ENCODE data around the gene REN.

The REN gene

GRCh38 chr1:204166219-204166618, at the start of gene REN:
Gene REN, minus strand, starts transcription at chr1:204166337. Its CDS starts 44 bp downstream, at chr1:204166293.
- DNase-seq, result no peak

GRCh38 chr1:204213668-204214662, 47.8 kb upstream of the REN start, which contains the start of gene GOLT1A:
Gene GOLT1A, minus strand, starts transcription at chr1:204213988. Its CDS starts 82 bp downstream, at chr1:204213906.
- peak; percentile 44 for DNase-seq

GRCh38 chr1:204212715-204213114, 46.6 kb upstream of the REN start:
- no peak for DNase-seq

- no peak for DNase-seq
These were observed 44.9 kb upstream of the REN start for GRCh38 chr1:204211046-204211445.

- peak; percentile 81 for DNase-seq
These were observed 41.0 kb upstream of the REN start for GRCh38 chr1:204207136-204207616.

- no peak for DNase-seq
These were observed 40.0 kb upstream of the REN start for GRCh38 chr1:204206121-204206520.

GRCh38 chr1:204205486-204205885, 39.3 kb upstream of the REN start:
- DNase-seq, result no peak

- DNase-seq, result no peak
These were observed 38.8 kb upstream of the REN start for GRCh38 chr1:204204944-204205343.

GRCh38 chr1:204203206-204203767, 37.1 kb upstream of the REN start:
- DNase-seq, result no peak

- DNase-seq, result no peak
These were observed 36.3 kb upstream of the REN start for GRCh38 chr1:204202481-204202880.

- no peak for DNase-seq
These were observed 35.4 kb upstream of the REN start for GRCh38 chr1:204201348-204202040.

GRCh38 chr1:204199579-204199978, 33.4 kb upstream of the REN start:
- no peak for DNase-seq

- DNase-seq, result no peak
These were observed 32.5 kb upstream of the REN start for GRCh38 chr1:204198348-204199340.

GRCh38 chr1:204197068-204197467, 30.9 kb upstream of the REN start:
- no peak for DNase-seq

- DNase-seq, result no peak
These were observed 30.1 kb upstream of the REN start, which contains the start of gene KISS1 for GRCh38 chr1:204196068-204196795. Gene KISS1, minus strand, starts transcription at chr1:204196491. Its CDS starts 3,615 bp downstream, at chr1:204192876.

- DNase-seq, result no peak
These were observed 28.6 kb upstream of the REN start for GRCh38 chr1:204194771-204195170.

- no peak for DNase-seq
These were observed 27.9 kb upstream of the REN start for GRCh38 chr1:204194080-204194479.

- no peak for DNase-seq
These were observed 26.6 kb upstream of the REN start for GRCh38 chr1:204192589-204193352.

GRCh38 chr1:204192046-204192445, 25.9 kb upstream of the REN start:
- no peak for DNase-seq

- no peak for DNase-seq
These were observed 25.3 kb upstream of the REN start for GRCh38 chr1:204191456-204191855.
